HepG2 (cell line): Measurements from ENCODE around the gene POMT1.

Experiments
- CBFB ChIP-seq: sonication (generic); formaldehyde crosslinking; IDR thresholded peaks from 2 replicates; pipeline ENCODE4 v1.4.0; 2020; ENCODE audit warnings: missing genetic modification reagents
- ETV5 ChIP-seq: IDR thresholded peaks from 2 replicates; pipeline ENCODE4 v1.6.1; 2018; ENCODE audit warnings: missing biosample characterization, missing genetic modification reagents, inconsistent platforms, borderline replicate concordance
- ETV6 ChIP-seq: sonication (generic); formaldehyde crosslinking; conservative IDR thresholded peaks from 2 replicates; pipeline ENCODE4 v1.4.0; 2020; ENCODE audit warnings: missing genetic modification reagents
- MAFK ChIP-seq, 2 experiments: IDR thresholded peaks in 1 of 2; conservative IDR thresholded peaks in 1 of 2; 2 replicates each; pipeline ENCODE4 v1.6.1; 2011; ENCODE audit warnings: improper control_type of control experiment in 2 of 2, low read length in 2 of 2
- NFE2L2 ChIP-seq: fragments of 150-350 bp; IDR thresholded peaks from 2 replicates; pipeline ENCODE4 v1.6.1; 2014; ENCODE audit warnings: low read length
- SMAD3 ChIP-seq: sonication (generic); formaldehyde crosslinking; IDR thresholded peaks from 2 replicates; pipeline ENCODE4 v1.4.0; 2020; ENCODE audit warnings: missing genetic modification reagents
- SMARCC2 ChIP-seq: fragments of 450-650 bp; IDR thresholded peaks from 2 replicates; pipeline ENCODE4 v1.6.1; 2017; ENCODE audit warnings: antibody characterized with exemption, mild to moderate bottlenecking
- SMC3 ChIP-seq: IDR thresholded peaks from 2 replicates; pipeline ENCODE4 v1.6.1; 2011; ENCODE audit warnings: low read length, improper control_type of control experiment
- ZBTB21 ChIP-seq: sonication (generic); formaldehyde crosslinking; IDR thresholded peaks from 2 replicates; pipeline ENCODE4 v1.4.0; 2020; ENCODE audit warnings: missing genetic modification reagents
- ZFP36 ChIP-seq: fragments of 150-350 bp; IDR thresholded peaks from 2 replicates; pipeline ENCODE4 v1.6.1; 2018; ENCODE audit warnings: borderline replicate concordance, low read length, low read depth; ENCODE audit not compliant: partially characterized antibody
- TF ChIP-seq, protein P1 (sequence below): sonication (generic); formaldehyde crosslinking; IDR thresholded peaks from 2 replicates; pipeline ENCODE4 v1.5.0; 2020; ENCODE audit warnings: mild to moderate bottlenecking, missing genetic modification reagents, moderate library complexity
- TF ChIP-seq, protein P2 (sequence below): IDR thresholded peaks from 2 replicates; pipeline ENCODE4 v1.6.1; 2012; ENCODE audit warnings: inconsistent platforms
- TF ChIP-seq, protein P3 (sequence below): sonication (generic); formaldehyde crosslinking; IDR thresholded peaks from 2 replicates; pipeline ENCODE4 v1.5.0; 2020; ENCODE audit warnings: missing genetic modification reagents
- TF ChIP-seq, protein P4 (sequence below), 2 experiments: fragments of 450-650 bp in 1 of 2; sonication (generic) in 1 of 2; formaldehyde crosslinking in 1 of 2; IDR thresholded peaks; 2 replicates each; pipeline versions ENCODE4 v1.6.1 to v1.8.0; 2016 to 2022; ENCODE audit warnings: antibody characterized with exemption in 1 of 2, mild to moderate bottlenecking in 1 of 2, missing genetic modification reagents in 1 of 2

DNA sequence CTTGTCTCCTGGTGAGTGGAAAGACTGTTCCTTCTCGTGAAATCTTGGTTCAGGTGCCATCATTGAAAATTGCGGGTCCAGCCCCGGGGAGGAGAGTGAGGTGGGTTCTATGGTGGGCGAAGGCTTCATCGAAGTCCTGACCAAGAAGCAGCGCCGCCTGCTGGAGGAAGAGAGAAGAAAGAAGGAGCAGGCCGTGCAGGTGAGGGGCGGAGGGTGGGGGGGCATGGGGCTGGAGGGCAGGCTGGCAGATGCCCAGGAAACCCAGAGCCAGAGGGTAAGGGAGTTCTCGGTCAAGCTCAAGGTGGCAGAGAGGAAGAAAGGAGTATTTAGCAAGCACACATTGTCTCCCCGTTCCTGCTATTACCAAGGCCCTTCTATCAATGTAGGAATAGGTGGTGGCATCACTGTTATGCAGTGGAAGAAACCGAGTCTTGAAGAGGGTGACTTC lies 24.3 kb upstream of the POMT1 start:
- TF ChIP-seq, protein P1, sequence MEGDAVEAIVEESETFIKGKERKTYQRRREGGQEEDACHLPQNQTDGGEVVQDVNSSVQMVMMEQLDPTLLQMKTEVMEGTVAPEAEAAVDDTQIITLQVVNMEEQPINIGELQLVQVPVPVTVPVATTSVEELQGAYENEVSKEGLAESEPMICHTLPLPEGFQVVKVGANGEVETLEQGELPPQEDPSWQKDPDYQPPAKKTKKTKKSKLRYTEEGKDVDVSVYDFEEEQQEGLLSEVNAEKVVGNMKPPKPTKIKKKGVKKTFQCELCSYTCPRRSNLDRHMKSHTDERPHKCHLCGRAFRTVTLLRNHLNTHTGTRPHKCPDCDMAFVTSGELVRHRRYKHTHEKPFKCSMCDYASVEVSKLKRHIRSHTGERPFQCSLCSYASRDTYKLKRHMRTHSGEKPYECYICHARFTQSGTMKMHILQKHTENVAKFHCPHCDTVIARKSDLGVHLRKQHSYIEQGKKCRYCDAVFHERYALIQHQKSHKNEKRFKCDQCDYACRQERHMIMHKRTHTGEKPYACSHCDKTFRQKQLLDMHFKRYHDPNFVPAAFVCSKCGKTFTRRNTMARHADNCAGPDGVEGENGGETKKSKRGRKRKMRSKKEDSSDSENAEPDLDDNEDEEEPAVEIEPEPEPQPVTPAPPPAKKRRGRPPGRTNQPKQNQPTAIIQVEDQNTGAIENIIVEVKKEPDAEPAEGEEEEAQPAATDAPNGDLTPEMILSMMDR: peak; percentile 60
- TF ChIP-seq CBFB (no peak), ETV5 (CRISPR knock-in tag) (no peak), SMARCC2 (no peak), SMAD3 (CRISPR knock-in tag) (no peak), ZFP36 (no peak), SMC3 (peak; percentile 37; the same call in 1 of the 2 replicates), ETV6 (CRISPR knock-in tag) (no peak), MAFK (conservative IDR thresholded peaks at IDR 0.05 in 1 of 2, IDR thresholded peaks at IDR 0.05 in 1 of 2; ENCODE audit: low read length in 2 of 2) (no peak), NFE2L2 (no peak), ZBTB21 (no peak)
- TF ChIP-seq, protein P2, sequence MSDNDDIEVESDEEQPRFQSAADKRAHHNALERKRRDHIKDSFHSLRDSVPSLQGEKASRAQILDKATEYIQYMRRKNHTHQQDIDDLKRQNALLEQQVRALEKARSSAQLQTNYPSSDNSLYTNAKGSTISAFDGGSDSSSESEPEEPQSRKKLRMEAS: no peak
- TF ChIP-seq, protein P3, sequence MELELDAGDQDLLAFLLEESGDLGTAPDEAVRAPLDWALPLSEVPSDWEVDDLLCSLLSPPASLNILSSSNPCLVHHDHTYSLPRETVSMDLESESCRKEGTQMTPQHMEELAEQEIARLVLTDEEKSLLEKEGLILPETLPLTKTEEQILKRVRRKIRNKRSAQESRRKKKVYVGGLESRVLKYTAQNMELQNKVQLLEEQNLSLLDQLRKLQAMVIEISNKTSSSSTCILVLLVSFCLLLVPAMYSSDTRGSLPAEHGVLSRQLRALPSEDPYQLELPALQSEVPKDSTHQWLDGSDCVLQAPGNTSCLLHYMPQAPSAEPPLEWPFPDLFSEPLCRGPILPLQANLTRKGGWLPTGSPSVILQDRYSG (CRISPR knock-in tag): no peak
- TF ChIP-seq, protein P4, sequence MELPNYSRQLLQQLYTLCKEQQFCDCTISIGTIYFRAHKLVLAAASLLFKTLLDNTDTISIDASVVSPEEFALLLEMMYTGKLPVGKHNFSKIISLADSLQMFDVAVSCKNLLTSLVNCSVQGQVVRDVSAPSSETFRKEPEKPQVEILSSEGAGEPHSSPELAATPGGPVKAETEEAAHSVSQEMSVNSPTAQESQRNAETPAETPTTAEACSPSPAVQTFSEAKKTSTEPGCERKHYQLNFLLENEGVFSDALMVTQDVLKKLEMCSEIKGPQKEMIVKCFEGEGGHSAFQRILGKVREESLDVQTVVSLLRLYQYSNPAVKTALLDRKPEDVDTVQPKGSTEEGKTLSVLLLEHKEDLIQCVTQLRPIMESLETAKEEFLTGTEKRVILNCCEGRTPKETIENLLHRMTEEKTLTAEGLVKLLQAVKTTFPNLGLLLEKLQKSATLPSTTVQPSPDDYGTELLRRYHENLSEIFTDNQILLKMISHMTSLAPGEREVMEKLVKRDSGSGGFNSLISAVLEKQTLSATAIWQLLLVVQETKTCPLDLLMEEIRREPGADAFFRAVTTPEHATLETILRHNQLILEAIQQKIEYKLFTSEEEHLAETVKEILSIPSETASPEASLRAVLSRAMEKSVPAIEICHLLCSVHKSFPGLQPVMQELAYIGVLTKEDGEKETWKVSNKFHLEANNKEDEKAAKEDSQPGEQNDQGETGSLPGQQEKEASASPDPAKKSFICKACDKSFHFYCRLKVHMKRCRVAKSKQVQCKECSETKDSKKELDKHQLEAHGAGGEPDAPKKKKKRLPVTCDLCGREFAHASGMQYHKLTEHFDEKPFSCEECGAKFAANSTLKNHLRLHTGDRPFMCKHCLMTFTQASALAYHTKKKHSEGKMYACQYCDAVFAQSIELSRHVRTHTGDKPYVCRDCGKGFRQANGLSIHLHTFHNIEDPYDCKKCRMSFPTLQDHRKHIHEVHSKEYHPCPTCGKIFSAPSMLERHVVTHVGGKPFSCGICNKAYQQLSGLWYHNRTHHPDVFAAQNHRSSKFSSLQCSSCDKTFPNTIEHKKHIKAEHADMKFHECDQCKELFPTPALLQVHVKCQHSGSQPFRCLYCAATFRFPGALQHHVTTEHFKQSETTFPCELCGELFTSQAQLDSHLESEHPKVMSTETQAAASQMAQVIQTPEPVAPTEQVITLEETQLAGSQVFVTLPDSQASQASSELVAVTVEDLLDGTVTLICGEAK (IDR thresholded peaks at IDR 0.05): no peak
- TF ChIP-seq, protein P4 (CRISPR knock-in tag; IDR thresholded peaks at IDR 0.05): no peak
